ENCODE results near the gene GOLGA6L2.

DNA sequence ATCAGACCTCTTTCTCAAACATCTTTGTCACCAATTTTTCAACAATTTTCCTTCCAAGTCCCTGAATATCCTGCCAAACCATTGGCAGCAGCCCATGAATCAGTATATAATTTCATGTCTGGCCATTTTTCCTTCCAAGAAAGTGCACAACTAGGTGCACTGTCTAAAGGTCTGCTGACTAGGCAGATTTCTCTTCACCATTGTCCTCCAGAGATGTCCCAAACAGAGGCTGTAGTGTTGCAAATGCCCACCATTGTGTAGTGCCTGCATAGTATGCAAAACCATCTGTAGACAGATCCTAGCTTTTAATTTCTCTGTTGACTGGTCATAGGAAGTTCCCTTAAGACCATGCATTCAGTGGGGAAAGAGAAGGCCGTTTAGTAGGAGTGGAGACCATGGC lies 25.0 kb upstream of the GOLGA6L2 start:
- TF ChIP-seq, protein P1, sequence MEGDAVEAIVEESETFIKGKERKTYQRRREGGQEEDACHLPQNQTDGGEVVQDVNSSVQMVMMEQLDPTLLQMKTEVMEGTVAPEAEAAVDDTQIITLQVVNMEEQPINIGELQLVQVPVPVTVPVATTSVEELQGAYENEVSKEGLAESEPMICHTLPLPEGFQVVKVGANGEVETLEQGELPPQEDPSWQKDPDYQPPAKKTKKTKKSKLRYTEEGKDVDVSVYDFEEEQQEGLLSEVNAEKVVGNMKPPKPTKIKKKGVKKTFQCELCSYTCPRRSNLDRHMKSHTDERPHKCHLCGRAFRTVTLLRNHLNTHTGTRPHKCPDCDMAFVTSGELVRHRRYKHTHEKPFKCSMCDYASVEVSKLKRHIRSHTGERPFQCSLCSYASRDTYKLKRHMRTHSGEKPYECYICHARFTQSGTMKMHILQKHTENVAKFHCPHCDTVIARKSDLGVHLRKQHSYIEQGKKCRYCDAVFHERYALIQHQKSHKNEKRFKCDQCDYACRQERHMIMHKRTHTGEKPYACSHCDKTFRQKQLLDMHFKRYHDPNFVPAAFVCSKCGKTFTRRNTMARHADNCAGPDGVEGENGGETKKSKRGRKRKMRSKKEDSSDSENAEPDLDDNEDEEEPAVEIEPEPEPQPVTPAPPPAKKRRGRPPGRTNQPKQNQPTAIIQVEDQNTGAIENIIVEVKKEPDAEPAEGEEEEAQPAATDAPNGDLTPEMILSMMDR (IDR thresholded peaks at IDR 0.05; ENCODE audit: low read depth, low read length), result no peak
- no peak for TF ChIP-seq EZH2phosphoT487 (IDR thresholded peaks at IDR 0.05; ENCODE audit: low read depth)
